Activated CD4-positive, alpha-beta memory T cell treated with anti-CD3 and anti-CD28 coated beads, Interleukin-2, amount 10 ng/mL, durations not matched to agents 7 days and 5 days (primary cell): ENCODE measurements around the gene MAGEE2. TPM values are rescaled to one million over a fixed set of nuclear protein-coding genes. Genes with fewer than 3 reads are reported as not detected.
"Not testable (repeated sequence)": the region's sequence is repeated elsewhere in the genome, so short reads cannot be mapped to it uniquely, and the experiment has no call there.

Experiments
- CTCF ChIA-PET: fragments of 350-600 bp; sonication (Branson Sonifier 250); formaldehyde crosslinking; loops from one replicate; lab custom pipeline; 2021; ENCODE audit warnings: antibody characterized with exemption, inconsistent platforms; lab: Charles Lee
- POLR2A ChIA-PET: fragments of 350-600 bp; sonication (Branson Sonifier 250); formaldehyde crosslinking; loops from one replicate; lab custom pipeline; 2021; ENCODE audit warnings: antibody characterized with exemption; lab: Charles Lee
- DNase-seq: peaks from one replicate; pipeline ENCODE4 v3.0.0-alpha.2; 2020
- H3K27ac Mint-ChIP-seq: one replicate; pipeline ENCODE4 v1.8.0; 2021; ENCODE audit warnings: mild to moderate bottlenecking, mixed read lengths
- H3K27me3 Mint-ChIP-seq: one replicate; pipeline ENCODE4 v1.8.0; 2021; ENCODE audit warnings: mixed read lengths
- H3K36me3 Mint-ChIP-seq: one replicate; pipeline ENCODE4 v1.8.0; 2021; ENCODE audit warnings: low read depth, mixed read lengths
- H3K4me1 Mint-ChIP-seq: one replicate; pipeline ENCODE4 v1.8.0; 2021; ENCODE audit warnings: mixed read lengths
- H3K4me3 Mint-ChIP-seq: one replicate; pipeline ENCODE4 v1.8.0; 2021; ENCODE audit warnings: mild to moderate bottlenecking, mixed read lengths
- H3K9me3 Mint-ChIP-seq: one replicate; pipeline ENCODE4 v1.8.0; 2021; ENCODE audit warnings: mixed read lengths
- total RNA-seq, 2 experiments: library from RNA; stranded (reverse); gene quantifications; one replicate each; pipeline ENCODE4 v1.2.3, GENCODE V29; 2021

Gene MAGEE2, protein sequence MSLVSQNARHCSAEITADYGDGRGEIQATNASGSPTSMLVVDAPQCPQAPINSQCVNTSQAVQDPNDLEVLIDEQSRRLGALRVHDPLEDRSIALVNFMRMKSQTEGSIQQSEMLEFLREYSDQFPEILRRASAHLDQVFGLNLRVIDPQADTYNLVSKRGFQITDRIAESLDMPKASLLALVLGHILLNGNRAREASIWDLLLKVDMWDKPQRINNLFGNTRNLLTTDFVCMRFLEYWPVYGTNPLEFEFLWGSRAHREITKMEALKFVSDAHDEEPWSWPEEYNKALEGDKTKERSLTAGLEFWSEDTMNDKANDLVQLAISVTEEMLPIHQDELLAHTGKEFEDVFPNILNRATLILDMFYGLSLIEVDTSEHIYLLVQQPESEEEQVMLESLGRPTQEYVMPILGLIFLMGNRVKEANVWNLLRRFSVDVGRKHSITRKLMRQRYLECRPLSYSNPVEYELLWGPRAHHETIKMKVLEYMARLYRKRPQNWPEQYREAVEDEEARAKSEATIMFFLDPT
- total RNA-seq: not detected

DNA sequence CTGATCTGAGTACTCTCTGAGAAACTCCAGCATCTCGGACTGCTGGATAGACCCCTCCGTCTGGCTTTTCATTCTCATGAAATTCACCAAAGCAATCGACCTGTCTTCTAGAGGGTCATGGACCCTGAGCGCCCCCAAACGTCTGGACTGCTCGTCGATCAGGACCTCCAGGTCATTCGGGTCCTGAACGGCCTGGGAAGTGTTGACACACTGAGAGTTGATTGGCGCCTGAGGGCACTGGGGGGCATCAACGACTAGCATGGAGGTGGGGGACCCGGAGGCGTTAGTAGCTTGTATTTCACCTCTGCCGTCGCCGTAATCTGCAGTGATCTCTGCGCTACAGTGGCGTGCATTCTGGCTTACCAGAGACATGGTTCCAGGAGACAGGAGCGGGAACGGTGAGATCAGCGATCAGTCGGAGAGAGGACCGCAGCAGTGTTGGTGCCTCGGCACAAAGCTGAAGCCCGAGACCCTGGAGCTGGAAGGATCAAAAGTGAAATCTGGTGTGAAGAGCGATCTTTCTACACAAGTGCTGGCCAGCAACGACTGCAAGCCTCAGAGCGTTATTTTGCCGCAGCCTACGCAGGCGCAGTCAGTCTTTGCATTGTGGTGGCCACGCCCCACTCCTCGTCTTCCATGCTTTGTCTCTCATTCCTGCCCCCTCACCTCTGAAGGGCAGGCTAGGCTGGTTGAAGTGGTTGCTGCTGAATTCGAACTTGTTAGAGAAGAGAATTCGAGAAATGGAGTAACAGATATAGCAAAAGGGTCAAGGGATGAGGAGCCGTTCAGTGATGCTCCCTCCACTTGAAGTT, at the start of gene MAGEE2:
Gene MAGEE2 (minus strand): TSS at position 575 of the 812 bp plus-strand sequence. CDS start 203 bp downstream, at position 372.
- no peaks in the 10 kb centered on the region for H3K36me3 Mint-ChIP-seq
- H3K4me3 Mint-ChIP-seq: peak within 1 kb of the TSS; percentile 65
- H3K9me3 Mint-ChIP-seq: no peaks in the 10 kb centered on the region
- DNase-seq: peak; percentile 16
- POLR2A ChIA-PET: no interaction called here
- CTCF ChIA-PET: no interaction called here
- H3K27ac Mint-ChIP-seq: no peak within 1 kb of the TSS
- H3K4me1 Mint-ChIP-seq: no peaks in the 10 kb centered on the region
- no peaks in the 10 kb centered on the region for H3K27me3 Mint-ChIP-seq

DNA sequence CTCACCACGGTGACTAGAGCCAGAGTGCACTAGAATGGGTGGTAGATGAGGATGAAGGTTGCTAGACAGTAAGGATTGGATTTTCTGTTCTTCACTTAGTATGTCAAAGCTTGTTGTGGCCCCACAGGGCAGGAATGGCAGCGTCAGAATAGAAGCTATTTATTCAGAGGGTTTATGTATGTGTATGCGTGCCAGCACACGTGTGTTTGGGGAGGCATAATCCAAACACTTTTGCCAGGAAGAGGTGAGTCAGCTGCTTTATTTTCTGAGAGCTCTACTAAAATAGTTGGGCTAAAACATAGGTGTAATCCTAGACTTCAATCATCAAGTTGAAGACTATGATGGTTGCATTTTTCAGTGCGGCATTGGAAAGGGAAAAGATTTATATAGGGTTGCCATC, 1.2 kb upstream of the MAGEE2 start:
- no peaks in the 10 kb centered on the region for H3K36me3 Mint-ChIP-seq
- H3K9me3 Mint-ChIP-seq: no peaks in the 10 kb centered on the region
- H3K27me3 Mint-ChIP-seq: no peaks in the 10 kb centered on the region
- no peak overlapping the region for H3K27ac Mint-ChIP-seq
- ChIA-PET CTCF (no interaction called here), POLR2A (no interaction called here)
- H3K4me3 Mint-ChIP-seq: no peak overlapping the region
- no peaks in the 10 kb centered on the region for H3K4me1 Mint-ChIP-seq
- DNase-seq: no peak

DNA sequence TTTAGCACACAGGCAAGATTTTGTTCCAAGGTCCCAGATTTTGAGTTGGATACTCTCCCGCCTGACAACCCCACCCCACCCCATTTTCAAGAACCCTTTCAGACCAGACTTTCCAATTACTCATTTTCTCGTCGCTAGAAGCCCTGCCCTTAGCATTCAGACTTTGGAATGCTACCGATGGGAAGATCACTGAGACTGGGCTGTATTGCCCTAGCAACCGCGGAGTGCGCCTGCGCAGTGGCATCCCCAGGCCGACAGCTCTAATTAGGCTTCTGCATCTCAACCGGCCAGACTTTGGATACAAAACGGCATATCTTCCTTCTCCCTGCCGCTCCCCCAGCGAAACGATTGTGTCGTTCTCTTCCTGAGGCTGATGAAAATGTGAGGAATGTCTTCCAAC, 3.4 kb downstream of the MAGEE2 start:
- no peak overlapping the region for H3K27ac Mint-ChIP-seq
- no peaks in the 10 kb centered on the region for H3K4me1 Mint-ChIP-seq
- no peak overlapping the region for H3K4me3 Mint-ChIP-seq
- no peak for DNase-seq
- H3K9me3 Mint-ChIP-seq: no peaks in the 10 kb centered on the region
- no peaks in the 10 kb centered on the region for H3K27me3 Mint-ChIP-seq
- POLR2A ChIA-PET: no interaction called here
- H3K36me3 Mint-ChIP-seq: no peaks in the 10 kb centered on the region
- CTCF ChIA-PET: no interaction called here

DNA sequence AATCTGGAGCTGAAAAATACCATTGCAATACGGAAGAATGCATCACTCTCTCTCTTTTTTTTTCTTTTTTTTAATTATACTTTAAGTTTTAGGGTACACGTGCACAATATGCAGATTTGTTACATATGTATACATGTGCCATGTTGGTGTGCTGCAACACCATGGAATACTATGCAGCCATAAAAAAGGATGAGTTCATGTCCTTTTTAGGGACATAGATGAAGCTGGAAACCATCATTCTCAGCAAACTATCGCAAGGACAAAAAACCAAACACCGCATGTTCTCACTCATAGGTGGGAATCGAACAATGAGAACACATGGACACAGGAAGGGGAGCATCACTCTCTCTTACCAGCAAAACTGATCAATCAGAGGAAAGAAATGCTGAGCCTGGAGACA, 17.0 kb downstream of the MAGEE2 start:
- POLR2A ChIA-PET, H3K4me3 Mint-ChIP-seq, H3K27me3 Mint-ChIP-seq, H3K27ac Mint-ChIP-seq, DNase-seq, H3K36me3 Mint-ChIP-seq, CTCF ChIA-PET, H3K4me1 Mint-ChIP-seq, H3K9me3 Mint-ChIP-seq: not testable (repeated sequence)

DNA sequence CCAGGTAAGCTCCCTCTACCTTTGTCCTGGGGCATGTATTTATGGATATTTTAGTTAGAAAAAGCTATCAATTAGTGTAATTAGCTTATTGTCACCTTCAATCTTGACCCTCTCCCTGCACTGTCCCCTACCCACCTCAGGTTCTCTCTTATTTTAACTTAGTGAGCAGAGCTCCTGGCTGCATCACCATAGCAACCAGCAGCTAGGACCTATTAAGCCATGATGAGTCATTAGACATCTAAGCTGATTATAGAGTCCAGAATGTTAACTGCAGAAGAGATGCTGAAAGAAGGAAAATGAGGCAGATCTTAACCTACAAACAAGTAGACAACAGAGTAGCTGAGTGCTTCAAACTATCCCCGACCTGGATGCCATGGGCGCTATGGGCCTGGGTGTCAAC, 36.6 kb downstream of the MAGEE2 start:
- H3K36me3 Mint-ChIP-seq: no peaks in the 10 kb centered on the region
- peaks cover 1% of the 10 kb centered on the region for H3K27me3 Mint-ChIP-seq
- H3K9me3 Mint-ChIP-seq: no peaks in the 10 kb centered on the region
- H3K4me1 Mint-ChIP-seq: peaks cover 10% of the 10 kb centered on the region
- DNase-seq: no peak
- H3K4me3 Mint-ChIP-seq: no peak overlapping the region
- POLR2A ChIA-PET: no interaction called here
- CTCF ChIA-PET: no interaction called here
- no peak overlapping the region for H3K27ac Mint-ChIP-seq

DNA sequence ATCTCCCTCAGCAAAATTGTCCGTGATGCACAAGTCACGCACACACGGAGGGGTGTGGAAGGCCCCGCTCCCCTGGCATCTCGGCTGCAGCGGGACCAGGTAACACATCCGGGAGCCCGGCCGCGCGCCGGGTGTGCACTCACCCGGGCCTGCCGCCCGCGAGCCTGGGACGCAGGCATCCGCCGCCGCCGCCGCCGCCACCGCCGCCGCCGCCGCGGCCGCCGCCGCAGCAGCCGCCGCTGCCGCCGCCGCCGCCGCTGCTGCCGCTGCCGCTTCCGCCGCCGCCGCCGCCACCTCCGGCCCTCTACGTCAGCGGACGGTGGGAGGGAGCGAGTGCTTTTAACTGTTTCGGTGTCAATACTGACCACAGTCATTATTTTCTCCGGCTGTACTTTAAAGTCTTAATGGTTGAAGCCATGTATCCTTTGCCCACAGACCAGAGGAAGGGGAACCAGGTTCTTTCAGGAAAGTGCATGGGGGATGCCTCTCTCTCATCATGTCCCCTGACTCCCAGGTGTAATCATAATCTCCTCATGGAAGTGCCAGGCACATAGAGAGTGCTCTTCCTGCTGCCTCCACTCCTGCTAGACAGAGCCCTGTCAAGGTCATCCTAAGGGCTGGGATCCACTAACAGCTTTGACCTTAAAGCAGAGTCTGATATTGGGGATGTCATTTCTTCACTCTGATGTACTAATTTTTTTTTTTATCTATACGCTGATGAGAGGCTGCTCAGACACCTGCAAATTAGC, 38.0 kb downstream of the MAGEE2 start:
- H3K27me3 Mint-ChIP-seq: peaks cover 1% of the 10 kb centered on the region
- H3K27ac Mint-ChIP-seq: no peak overlapping the region
- POLR2A ChIA-PET: no interaction called here
- H3K4me3 Mint-ChIP-seq: peak overlapping the region; percentile 43
- no peaks in the 10 kb centered on the region for H3K36me3 Mint-ChIP-seq
- CTCF ChIA-PET: no interaction called here
- peak; percentile 21 for DNase-seq
- no peaks in the 10 kb centered on the region for H3K9me3 Mint-ChIP-seq
- H3K4me1 Mint-ChIP-seq: peaks cover 10% of the 10 kb centered on the region
